IPS DF 4.7 (cell line): ENCODE measurements around the gene ISG20L2.
A peak's percentile ranks its signal among the peaks of the same experiment; 100 is the strongest.

Source experiments
- DNase-seq: peaks from one replicate; pipeline ENCODE4 v3.0.0-alpha.2; 2013; ENCODE audit warnings: low spot score; ENCODE audit errors: extremely low read depth

The ISG20L2 gene

GRCh38 chr1:156754219-156754618 lies 25.7 kb upstream of the ISG20L2 start:
- DNase-seq: no peak

- no peak for DNase-seq
Measured at GRCh38 chr1:156752843-156753482, 24.4 kb upstream of the ISG20L2 start.

GRCh38 chr1:156751757-156752481 lies 23.4 kb upstream of the ISG20L2 start:
- DNase-seq: peak; percentile 69

GRCh38 chr1:156751451-156751756 lies 22.8 kb upstream of the ISG20L2 start, which contains the start of gene HDGF:
TSS of gene HDGF (minus strand) at chr1:156751675. CDS start at chr1:156751429, 246 bp downstream.
- no peak for DNase-seq

GRCh38 chr1:156750711-156751450 lies 22.3 kb upstream of the ISG20L2 start:
- DNase-seq: no peak

GRCh38 chr1:156750191-156750672 lies 21.7 kb upstream of the ISG20L2 start:
- DNase-seq: no peak

GRCh38 chr1:156749419-156750118 lies 21.0 kb upstream of the ISG20L2 start:
- no peak for DNase-seq

GRCh38 chr1:156748670-156749418 lies 20.3 kb upstream of the ISG20L2 start:
- no peak for DNase-seq

- no peak for DNase-seq
Measured at GRCh38 chr1:156747742-156748669, 19.4 kb upstream of the ISG20L2 start.

- no peak for DNase-seq
Measured at GRCh38 chr1:156746728-156747631, 18.4 kb upstream of the ISG20L2 start.

GRCh38 chr1:156746406-156746727 lies 17.8 kb upstream of the ISG20L2 start:
- DNase-seq: no peak

- no peak for DNase-seq
Measured at GRCh38 chr1:156745881-156746280, 17.3 kb upstream of the ISG20L2 start.

- no peak for DNase-seq
Measured at GRCh38 chr1:156744786-156745419, 16.3 kb upstream of the ISG20L2 start.

- DNase-seq: no peak
Measured at GRCh38 chr1:156744344-156744743, 15.8 kb upstream of the ISG20L2 start.

- DNase-seq: no peak
Measured at GRCh38 chr1:156743367-156744302, 15.1 kb upstream of the ISG20L2 start.

GRCh38 chr1:156742801-156743200 lies 14.2 kb upstream of the ISG20L2 start:
- DNase-seq: no peak

- no peak for DNase-seq
Measured at GRCh38 chr1:156742017-156742416, 13.5 kb upstream of the ISG20L2 start.
